ENCODE results near the gene FLNB.

Gene FLNB

GRCh38 chr3:58082047-58082446 lies 73.8 kb downstream of the FLNB start:
- TF ChIP-seq CTCF (IDR thresholded peaks at IDR 0.05; ENCODE audit: control extremely low read depth, extremely low read depth, low read depth, missing control alignments), result no peak
- CTCF ChIA-PET, result interaction anchor here (1.2 to 2.7 kb wide), 3 partner anchors 9 to 21 kb away, joined by 3 to 7 read pairs (median 3); no protein-coding TSS in a partner anchor
- no peak for DNase-seq (ENCODE audit: extremely low spot score)
- POLR2A ChIA-PET, result no interaction called here

GRCh38 chr3:58084166-58084565 lies 75.9 kb downstream of the FLNB start:
- POLR2A ChIA-PET, result no interaction called here

GRCh38 chr3:58084788-58085543 lies 76.7 kb downstream of the FLNB start:
- ChIA-PET POLR2A (no interaction called here), CTCF (interaction anchor here (1.0 to 1.5 kb wide), 6 partner anchors 9 to 82 kb away, joined by 3 to 5 read pairs (median 4); no protein-coding TSS in a partner anchor)

More at GRCh38 chr3:58084166-58084565, 75.9 kb downstream of the FLNB start:
- CTCF ChIA-PET, result no interaction called here
- no peak for DNase-seq (ENCODE audit: extremely low spot score)
- no peak for TF ChIP-seq CTCF (IDR thresholded peaks at IDR 0.05; ENCODE audit: control extremely low read depth, extremely low read depth, low read depth, missing control alignments)

GRCh38 chr3:58085616-58086015 lies 77.4 kb downstream of the FLNB start:
- no peak for TF ChIP-seq CTCF (IDR thresholded peaks at IDR 0.05; ENCODE audit: control extremely low read depth, extremely low read depth, low read depth, missing control alignments)
- POLR2A ChIA-PET, result interaction anchor here (0.6 kb wide), 1 partner anchor 25 kb away, joined by 10 read pairs; no protein-coding TSS in a partner anchor
- CTCF ChIA-PET, result interaction anchor here (1.0 to 1.5 kb wide), 6 partner anchors 8 to 81 kb away, joined by 3 to 5 read pairs (median 4); no protein-coding TSS in a partner anchor
- no peak for DNase-seq (ENCODE audit: extremely low spot score)

More at GRCh38 chr3:58084788-58085543, 76.7 kb downstream of the FLNB start:
- DNase-seq (ENCODE audit: extremely low spot score), result peak; percentile 65
- no peak for TF ChIP-seq CTCF (IDR thresholded peaks at IDR 0.05; ENCODE audit: control extremely low read depth, extremely low read depth, low read depth, missing control alignments)

- no peak for DNase-seq (ENCODE audit: extremely low spot score)
- ChIA-PET CTCF (interaction anchor here (0.9 to 1.2 kb wide), 2 partner anchors 9 to 80 kb away, joined by 3 read pairs; partner anchors contain the start of gene FLNB), POLR2A (no interaction called here)
- TF ChIP-seq CTCF (IDR thresholded peaks at IDR 0.05; ENCODE audit: control extremely low read depth, extremely low read depth, low read depth, missing control alignments), result no peak
These were observed 80.3 kb downstream of the FLNB start for GRCh38 chr3:58088501-58088900.

GRCh38 chr3:58090351-58090750 lies 82.1 kb downstream of the FLNB start:
- no peak for TF ChIP-seq CTCF (IDR thresholded peaks at IDR 0.05; ENCODE audit: control extremely low read depth, extremely low read depth, low read depth, missing control alignments)
- no peak for DNase-seq (ENCODE audit: extremely low spot score)
- CTCF ChIA-PET, result no interaction called here
- POLR2A ChIA-PET, result no interaction called here
